HG03025 (cell line): ENCODE results near the gene UBR1.
"Not testable (repeated sequence)": the region's sequence is repeated elsewhere in the genome, so short reads cannot be mapped to it uniquely, and the experiment has no call there.

Source experiments
- ATAC-seq: cut with Tn5 transposase; IDR thresholded peaks from one replicate; pipeline ENCODE4 v1.9.1; 2021; ENCODE audit warnings: mild to moderate bottlenecking, moderate library complexity; ENCODE audit not compliant: unreplicated experiment, low FRiP score

The UBR1 gene

DNA sequence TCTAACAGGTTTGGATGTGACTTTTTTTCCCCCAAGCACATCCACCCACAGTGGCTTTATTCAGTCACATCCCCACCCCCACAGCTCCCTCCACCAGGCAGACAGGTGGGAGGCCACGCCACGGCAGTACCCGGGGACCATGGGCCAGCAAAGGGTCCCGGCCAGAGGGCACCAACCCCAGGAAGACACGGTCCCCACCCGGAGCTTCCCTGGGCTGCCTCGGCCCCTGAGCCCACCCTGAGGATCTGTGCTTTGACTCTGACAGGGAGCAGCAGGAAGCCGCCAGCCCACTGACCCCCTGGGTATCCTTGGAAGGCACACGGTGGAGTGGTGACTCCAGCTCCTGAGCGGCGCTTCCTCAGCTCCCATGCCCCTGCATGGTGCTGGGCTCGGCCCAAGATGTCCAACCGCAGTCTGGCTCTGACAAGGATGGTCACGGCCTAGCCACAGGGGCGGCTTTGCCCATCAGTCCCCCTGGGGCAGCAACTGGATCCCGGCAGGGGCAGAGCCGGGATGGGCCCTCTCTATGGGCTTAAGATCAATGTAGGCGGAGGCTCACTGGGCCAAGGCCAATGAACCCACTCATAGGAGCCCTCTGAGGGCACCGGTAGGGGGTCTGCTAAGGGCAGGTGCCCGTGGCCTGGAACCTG is 119.0 kb downstream of the UBR1 start:
- no peak for ATAC-seq

DNA sequence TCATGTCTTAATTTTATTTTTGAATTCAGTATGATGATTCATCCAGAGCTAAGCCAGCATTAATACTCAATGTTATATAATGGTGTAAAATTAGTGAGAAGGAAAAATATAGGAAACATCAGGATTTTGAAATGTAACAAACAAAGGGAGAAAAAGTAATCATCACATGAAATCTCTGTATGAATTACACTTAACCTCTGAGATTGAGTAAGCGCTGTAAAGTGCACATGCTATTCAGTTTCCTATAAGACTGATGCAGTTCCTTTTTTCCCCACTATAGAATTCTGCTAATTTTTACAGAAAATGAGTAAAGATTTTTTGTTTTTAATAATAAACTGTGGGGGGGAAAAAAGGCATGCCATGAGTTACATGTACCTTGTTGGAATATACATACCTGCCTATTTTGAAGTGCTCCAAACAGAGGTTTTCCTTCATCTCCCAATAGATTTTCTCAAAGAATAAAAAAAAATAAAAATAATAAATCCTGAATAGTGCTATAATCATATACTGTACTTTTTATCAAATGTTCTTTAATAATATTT is 121.3 kb downstream of the UBR1 start:
- ATAC-seq: no peak

DNA sequence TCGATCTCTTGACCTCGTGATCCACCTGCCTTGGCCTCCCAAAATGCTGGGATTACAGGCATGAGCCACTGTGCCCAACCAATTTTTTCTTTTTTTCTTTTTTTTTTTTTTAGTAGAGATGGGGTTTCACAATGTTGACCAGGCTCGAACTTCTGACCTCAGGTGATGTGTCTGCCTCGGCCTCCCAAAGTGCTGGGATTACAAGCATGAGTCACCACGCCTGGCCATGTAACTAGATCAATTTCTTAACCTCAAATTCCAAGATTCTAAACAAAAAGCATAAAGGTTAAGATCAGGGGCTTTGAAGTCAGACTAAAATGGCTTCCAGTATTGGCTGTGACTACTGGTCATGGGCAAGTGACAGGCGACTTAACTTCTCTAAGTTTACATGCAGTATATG is 126.7 kb downstream of the UBR1 start:
- ATAC-seq: not testable (repeated sequence)

DNA sequence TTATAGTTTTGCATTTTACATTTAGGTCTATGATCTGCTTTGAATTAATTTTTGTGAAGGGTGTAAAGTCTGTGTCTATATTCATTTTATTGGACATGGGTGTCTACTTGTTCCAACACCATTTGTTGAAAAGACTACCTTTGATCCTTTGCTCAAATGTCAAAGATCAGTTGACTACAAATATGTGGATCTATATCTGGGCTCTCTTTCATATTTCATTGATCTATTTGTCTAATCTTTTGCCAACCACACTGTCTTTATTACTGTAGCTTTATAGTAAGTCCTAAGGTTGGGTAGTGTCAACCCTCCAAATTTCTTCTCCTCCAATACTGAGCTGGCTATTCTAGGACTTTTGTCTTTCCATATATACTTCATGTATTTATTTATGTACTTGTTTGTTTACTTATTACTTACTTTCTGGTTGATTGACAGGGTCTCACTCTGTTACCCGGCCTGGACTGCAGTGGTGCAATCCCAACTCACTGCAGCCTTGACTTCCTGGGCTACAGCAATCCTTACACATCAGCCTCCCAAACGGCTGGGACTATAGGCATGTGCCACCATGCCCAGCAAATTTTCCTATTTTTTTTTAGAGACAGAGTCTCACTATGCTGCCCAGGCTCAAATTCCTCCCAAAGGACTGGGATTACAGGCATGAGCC is 131.5 kb downstream of the UBR1 start:
- ATAC-seq: no peak

DNA sequence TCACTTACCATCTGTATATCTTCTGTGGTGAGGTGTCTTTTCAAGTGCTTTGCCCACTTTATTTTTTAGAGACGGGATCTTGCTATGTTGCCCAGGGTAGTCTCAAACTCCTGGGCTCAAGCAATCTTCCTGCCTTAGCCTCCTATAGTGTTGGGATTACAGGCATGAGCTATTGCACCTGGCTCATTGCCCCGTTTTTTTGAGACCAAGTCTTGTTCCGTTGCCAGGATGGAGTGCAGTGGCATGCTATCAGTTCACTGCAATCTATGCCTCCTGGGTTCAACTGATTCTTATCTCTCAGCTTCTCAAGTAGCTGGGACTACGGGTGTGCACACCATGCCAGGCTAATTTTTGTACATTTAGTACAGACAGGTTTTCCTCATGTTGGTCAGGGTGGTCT is 132.7 kb downstream of the UBR1 start:
- no peak for ATAC-seq

DNA sequence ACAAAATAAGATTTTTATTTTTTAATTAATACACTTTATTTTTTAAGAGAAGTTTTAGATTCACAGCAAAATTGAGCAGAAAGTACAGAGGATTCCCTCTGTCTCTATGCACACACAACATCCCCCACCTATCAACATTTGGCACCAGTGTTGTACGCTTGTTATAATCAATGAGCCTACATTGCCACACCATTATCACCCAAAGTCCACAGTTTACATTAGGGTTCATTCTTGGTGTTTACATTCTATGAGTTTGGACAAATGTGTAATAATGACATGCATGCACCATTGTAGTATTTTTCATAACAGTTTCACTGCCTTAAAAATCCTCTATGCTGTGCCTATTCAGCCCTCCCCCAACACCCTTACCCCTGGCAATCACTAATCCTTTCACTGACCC is 134.0 kb downstream of the UBR1 start:
- ATAC-seq: no peak

DNA sequence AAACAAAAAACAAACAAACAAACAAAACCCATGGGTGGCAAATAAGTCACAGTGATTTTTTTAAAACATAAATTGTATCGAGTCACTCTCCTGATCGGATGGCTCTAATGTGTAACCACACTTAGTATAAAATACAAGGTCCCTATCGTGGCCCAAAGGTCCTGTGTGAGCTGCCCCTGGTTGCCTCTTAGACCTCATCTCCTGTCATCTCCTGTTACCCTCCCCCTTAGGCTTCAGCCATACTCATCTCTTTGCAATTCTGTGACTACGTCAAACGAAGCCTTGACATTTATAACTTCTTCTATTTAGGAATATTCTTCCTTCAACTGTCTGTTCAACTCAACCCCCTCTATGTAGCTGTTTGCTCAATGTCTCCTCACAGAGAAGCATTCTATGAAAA is 141.4 kb downstream of the UBR1 start:
- ATAC-seq: no peak

DNA sequence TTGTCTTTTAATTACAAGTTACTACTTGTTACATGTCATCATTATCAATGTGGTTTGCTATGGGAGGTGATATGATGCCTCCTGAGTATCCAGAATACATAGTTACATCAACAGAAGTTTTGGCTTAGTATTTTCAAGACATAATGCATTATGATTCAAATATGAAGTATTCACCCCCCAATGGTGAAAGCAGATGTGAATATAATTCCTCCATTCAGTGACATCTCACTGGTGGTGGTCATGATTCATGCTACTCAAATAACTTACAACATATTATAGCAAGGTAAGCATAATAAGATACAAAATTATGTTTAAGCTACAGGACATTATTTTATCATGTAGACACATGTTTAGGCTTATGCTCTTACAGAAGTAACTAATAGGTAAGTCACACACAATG is 150.3 kb downstream of the UBR1 start:
- ATAC-seq: no peak

DNA sequence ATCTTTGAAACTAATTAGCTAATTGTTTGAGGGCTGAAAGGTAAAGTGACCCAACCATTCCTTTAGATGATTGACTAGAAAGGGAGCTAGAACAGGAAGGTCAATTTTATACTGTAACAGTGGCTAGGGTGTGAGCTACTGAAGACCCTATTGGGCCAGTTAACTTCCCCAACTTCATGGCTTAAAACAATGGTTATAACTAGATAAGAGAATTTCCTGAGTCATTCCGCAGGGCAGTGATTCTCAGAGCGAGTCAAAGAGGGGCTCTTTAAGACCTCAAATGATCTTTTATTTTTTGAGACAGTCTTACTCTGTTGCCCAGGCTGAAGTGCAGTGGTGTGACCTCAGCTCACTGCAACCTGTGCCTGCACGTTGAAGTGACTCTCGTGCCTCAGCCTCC is 151.5 kb downstream of the UBR1 start:
- ATAC-seq: no peak

DNA sequence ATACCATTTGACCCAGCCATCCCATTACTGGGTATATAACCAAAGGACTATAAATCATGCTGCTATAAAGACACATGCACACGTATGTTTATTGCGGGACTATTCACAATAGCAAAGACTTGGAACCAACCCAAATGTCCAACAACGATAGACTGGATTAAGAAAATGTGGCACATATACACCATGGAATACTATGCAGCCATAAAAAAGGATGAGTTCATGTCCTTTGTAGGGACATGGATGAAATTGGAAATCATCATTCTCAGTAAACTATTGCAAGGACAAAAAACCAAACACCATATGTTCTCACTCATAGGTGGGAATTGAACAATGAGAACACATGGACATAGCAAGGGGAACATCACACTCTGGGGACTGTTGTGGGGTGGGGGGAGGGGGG is 156.9 kb downstream of the UBR1 start:
- not testable (repeated sequence) for ATAC-seq

DNA sequence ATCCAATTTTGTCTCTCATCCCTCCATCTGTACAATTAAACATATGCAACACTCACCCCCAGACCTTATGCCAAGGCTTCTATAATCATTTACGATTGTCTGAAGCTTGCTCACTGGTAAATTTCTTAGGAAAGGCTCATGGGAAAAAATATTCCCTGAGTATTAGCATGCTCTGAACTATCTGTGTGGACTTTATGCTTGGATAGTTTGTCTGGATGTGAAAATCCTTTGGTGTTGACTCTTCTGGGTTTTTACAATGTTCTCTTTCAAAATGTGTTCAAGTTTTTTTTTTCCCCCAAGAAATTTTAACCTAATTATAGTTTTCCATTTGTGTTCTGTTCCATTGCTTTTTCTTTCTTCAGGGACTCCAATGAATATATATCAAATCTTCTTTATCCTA is 165.3 kb downstream of the UBR1 start:
- ATAC-seq: no peak

DNA sequence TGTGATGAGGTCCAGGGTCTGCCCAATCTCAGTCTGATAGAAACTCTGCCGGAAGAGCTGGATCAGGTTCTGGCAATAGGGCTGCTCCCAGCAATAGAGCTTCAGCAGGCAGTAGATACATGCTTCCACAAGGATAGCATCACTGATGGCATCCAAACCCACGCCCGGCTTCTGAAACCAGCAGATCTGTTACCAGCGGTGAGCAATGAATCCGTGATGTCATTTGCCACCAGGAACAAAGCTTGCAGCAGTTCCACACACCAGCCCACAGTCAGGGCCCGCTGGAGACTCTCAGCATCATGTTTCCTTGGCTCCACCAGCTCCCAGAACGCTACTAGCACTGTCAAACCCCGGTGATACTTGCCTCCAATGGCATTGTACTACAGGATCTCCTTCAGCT is 166.0 kb downstream of the UBR1 start:
- ATAC-seq: no peak

DNA sequence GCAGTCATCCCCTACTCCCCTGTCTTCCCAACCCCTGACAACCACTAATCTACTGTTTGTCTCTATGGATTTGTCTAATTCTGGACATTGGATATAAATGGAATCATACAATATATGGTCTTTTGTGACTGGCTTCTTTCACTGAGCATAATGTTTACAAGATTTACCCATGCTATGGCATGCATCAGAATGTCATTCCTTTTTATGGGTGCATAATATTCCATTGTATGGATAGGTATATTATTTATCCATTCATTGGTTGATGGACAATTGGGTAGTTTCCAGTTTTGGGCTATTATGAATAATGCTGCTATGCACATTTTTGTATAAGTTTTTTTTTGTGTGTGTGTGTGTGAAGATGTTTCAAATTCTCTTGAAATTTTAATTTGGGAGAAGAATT is 168.7 kb downstream of the UBR1 start:
- no peak for ATAC-seq

DNA sequence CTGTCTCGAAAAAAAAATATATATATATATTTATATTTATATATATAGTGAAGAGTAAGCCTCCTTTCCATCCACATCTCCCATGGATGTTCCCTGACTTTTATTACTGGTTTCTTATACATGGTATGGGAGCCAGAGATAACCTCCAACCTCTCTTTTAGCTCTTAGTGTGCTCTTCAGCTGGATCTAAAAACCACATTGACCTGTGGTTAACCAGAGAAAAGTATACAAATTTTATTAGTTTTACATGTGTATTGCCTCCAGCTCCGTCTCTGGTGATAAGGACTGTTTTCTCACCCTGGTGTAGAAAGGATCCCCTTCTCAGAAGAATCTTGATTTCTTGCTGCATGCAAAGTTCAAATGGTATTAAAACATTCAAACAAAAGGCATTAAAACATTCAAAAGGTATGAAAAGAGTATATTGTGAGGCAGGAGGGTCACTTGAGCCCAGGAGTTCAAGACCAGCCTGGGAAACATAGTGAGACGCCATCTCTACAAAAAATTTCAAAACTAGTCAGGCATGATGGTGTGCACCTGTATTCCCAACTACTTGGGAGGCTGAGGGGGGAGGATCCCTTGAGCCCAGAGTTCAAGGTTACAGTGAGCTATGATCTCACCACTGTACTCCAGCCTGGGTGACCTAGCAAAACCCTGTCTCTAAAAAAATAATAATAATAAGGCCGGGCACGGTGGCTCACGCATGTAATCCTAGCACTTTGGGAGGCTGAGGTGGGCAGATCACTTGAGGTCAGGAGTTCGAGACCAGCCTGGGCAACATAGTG is 171.8 kb downstream of the UBR1 start:
- ATAC-seq: no peak

DNA sequence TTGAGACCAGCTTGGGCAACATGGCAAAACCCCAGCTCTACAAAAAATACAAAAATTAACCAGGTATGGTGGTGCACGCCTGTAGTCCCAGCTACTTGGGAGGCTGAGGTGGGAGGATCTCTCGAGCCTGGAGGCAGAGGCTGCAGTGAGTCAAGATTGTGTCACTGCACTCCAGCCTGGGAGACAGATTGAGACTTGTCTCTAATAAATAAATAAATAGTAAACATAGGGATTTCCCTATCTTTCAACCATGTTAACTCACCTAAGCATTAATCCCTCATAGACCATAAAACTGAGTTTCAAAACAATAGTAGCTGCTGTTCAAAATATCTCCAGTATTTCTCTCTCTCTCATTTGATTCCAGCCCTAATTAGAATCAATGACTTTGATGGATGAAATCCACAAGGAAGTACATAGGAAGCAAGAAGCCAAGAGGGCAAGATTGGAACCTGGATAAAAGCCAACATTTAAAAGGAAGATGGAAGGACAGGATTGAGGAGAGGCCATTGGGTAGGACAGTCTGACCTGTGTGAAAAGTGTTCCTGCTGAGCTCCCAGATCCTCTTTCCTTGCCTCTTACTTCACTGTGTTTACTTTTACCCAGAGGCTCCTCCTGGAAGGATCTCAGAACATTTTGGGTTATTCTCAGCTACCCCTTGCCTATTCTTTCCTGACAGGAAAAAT is 172.9 kb downstream of the UBR1 start:
- ATAC-seq: no peak

DNA sequence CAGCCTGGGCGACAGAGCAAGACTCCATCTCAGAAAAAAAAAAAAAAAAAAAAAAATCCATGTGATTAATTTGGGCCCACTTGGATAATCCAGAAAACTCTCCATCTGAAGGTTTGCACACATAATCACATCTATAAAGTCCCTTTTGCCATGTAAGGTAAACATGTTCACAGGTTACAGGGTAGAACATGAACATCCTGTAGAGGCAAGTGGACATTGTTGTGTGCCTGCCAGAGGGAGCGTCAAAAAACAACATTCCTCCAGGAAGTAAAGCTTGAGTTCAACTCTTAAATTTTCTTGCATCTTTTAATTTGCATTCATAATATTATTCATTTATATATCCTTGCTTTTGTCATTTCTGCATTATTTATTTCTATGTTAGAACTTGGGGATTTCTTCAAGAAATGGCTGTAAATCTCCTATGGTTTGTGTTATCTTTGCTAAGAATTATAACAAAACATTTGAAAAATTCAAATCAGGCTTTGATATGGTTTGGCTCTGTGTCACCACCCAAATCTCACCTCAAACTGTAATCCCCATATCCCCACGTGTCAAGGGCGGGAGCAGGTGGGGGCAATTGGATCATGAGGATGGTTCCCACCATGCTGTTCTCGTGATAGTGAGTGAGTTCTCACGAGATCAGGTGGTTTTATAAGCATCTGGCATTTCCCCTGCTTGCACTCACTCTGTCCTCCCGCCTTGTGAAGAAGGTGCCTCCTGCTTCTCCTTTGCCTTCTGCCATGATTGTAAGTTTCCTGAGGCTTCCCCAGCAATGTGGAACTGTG is 173.9 kb downstream of the UBR1 start:
- ATAC-seq: no peak

DNA sequence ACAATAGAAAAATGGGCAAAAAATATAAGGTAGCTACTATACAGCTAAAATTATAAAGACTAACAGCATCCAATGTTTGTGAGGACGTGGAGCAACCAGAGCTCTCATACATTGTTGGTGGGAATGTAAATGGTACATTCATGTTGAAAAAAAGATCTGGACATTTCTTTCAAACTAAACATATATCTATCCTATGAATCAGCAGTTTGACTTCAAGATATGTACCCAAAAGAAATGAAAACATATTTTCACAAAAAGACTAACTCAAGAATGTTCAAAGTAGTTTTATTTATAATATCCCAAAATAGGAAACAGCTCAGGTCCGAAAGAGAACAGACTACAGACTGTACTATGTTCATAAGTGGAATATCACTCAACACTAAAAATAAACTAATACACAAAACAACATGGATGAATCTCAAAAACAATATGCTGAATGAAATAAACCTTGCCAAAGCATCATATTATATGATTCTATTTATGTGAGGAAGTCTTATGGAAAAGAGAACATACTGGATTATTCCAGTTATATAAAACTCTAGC is 176.5 kb downstream of the UBR1 start:
- no peak for ATAC-seq

DNA sequence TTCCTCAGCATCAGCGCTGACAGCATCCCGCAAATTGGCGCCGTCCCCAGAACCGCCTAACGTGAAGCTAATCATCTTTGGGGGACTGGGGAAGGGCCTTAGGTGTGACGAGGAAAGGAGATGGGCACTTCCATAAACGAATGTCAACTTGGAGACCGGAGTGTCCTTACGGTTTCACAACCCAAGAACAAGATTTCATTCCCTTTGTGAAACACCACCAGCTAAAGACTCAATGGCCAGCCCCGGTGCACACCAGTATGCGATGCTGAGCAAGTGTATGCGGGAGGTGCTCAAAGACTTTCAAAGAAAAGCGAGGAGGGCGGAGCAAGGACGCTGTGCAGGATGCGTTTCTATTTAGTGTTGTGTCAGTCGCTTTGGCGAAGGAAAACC is 184.5 kb downstream of the UBR1 start:
- ATAC-seq: no peak

DNA sequence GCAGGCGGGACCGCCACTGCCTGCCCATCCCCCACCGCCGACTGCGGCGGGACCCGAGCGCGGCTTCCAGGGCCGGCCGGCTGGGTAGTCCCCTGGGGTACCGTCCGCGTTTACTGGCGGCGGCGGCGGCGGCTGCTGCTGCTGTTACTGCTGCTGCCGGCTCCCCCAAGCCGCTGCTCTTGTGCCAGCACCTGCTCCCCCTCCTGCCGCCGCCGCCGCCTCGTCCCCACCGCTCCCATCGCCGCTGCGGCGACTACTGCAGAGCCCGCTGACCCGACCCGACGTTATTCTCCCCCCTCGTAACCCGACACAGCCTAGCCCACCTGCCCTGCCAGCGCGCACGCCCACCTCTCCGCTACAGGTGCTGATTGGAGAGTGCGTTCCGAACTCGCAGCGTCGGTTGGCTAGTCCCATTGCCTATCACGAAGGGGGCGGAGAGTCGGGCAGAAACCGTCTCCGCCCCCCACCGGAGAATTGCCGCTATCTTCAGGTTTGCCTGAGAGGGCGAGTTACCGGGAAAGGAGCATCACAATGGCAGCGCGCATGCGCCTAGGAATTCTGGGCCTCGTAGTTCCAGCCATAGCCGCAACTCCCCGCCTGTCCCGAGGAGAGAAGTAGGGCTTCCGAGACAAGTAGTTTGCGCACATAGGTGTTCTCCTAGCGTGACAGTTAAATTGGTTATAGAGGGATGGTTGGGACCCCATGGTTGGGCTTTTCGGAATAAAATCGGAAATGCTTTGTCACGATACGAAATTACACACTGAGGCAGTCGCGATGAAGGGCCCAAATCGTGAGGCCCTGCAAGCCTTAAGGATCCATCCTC is 185.1 kb downstream of the UBR1 start, which contains the start of gene TTBK2:
Gene TTBK2, minus strand, starts transcription at position 260 of the 823 bp plus-strand sequence. CDS start 42,161 bp downstream, outside the sequence.
- ATAC-seq: peak; percentile 93
